CD4-positive, alpha-beta T cell (primary cell): ENCODE measurements around the gene RUFY2. TPM values are rescaled to one million over a fixed set of nuclear protein-coding genes. Genes with fewer than 3 reads are reported as not detected.

Source experiments
- ATAC-seq: fragments of 200-7000 bp; cut with Tn5 transposase; one replicate; pipeline ENCODE4 v1.10.0; 2022; ENCODE audit warnings: mild to moderate bottlenecking; ENCODE audit not compliant: poor library complexity
- CTCF ChIA-PET: fragments of 350-600 bp; sonication (Branson Sonifier 250); formaldehyde crosslinking; loops from one replicate; lab custom pipeline; 2021; ENCODE audit warnings: antibody characterized with exemption, inconsistent platforms; lab: Charles Lee
- POLR2A ChIA-PET: fragments of 350-600 bp; sonication (Branson Sonifier 250); formaldehyde crosslinking; loops from one replicate; lab custom pipeline; 2021; ENCODE audit warnings: antibody characterized with exemption, inconsistent platforms; lab: Charles Lee
- DNase-seq, 14 experiments: peaks; one replicate each; pipeline ENCODE4 v3.0.0-alpha.2; 2013 to 2020; ENCODE audit warnings: mixed read lengths in 2 of 14
- H3K27ac ChIP-seq, 2 donors: one replicate each; pipeline versions ENCODE4 v1.5.1 to v1.7.0; 2013; ENCODE audit warnings: low read length in 2 of 2, low read depth in 1 of 2, mild to moderate bottlenecking in 1 of 2
- H3K27me3 ChIP-seq, 2 experiments: 1 replicate in 1 of 2; 2 replicates in 1 of 2; pipeline versions ENCODE4 v1.6.1 to v1.7.0; 2013; ENCODE audit warnings: low read length in 2 of 2, control low read depth in 1 of 2, mild to moderate bottlenecking in 1 of 2, moderate library complexity in 1 of 2; ENCODE audit not compliant: insufficient read depth in 2 of 2, control insufficient read depth in 1 of 2
- H3K36me3 ChIP-seq: one replicate; pipeline ENCODE4 v1.6.1; 2013; ENCODE audit warnings: low read length, control low read depth; ENCODE audit not compliant: insufficient read depth
- H3K4me1 ChIP-seq: one replicate; pipeline ENCODE4 v1.6.1; 2013; ENCODE audit warnings: low read length, control low read depth; ENCODE audit not compliant: insufficient read depth
- H3K4me3 ChIP-seq: one replicate; pipeline ENCODE4 v1.5.1; 2013; ENCODE audit warnings: mild to moderate bottlenecking, low read length, moderate library complexity
- H3K9me3 ChIP-seq, 2 experiments: 1 replicate in 1 of 2; 2 replicates in 1 of 2; pipeline versions ENCODE4 v1.6.1 to v1.7.0; 2013; ENCODE audit warnings: low read length in 2 of 2, mild to moderate bottlenecking in 2 of 2, control low read depth in 1 of 2, moderate library complexity in 1 of 2; ENCODE audit not compliant: control insufficient read depth in 1 of 2, insufficient read depth in 1 of 2
- H3K27ac Mint-ChIP-seq: one replicate; pipeline ENCODE4 v1.8.0; 2020; ENCODE audit warnings: mixed read lengths
- H3K27me3 Mint-ChIP-seq: one replicate; pipeline ENCODE4 v1.8.0; 2021; ENCODE audit warnings: mixed read lengths
- H3K36me3 Mint-ChIP-seq: one replicate; pipeline ENCODE4 v1.8.0; 2021; ENCODE audit warnings: low read depth, mixed read lengths
- H3K4me1 Mint-ChIP-seq: one replicate; pipeline ENCODE4 v1.8.0; 2021; ENCODE audit warnings: low read depth, mixed read lengths
- H3K4me3 Mint-ChIP-seq: one replicate; pipeline ENCODE4 v1.8.0; 2020; ENCODE audit warnings: mild to moderate bottlenecking, mixed read lengths
- H3K9me3 Mint-ChIP-seq: one replicate; pipeline ENCODE4 v1.8.0; 2020; ENCODE audit warnings: mixed read lengths
- CTCF ChIP-seq: fragments of 200-600 bp; IDR thresholded peaks from one replicate; pipeline ENCODE4 v1.8.0; 2022; ENCODE audit warnings: antibody characterized with exemption, mild to moderate bottlenecking
- intact Hi-C, 2 experiments: fragments of 100-400 bp; cut with DNase I in 1 of 2; cut with micrococcal nuclease in 1 of 2; formaldehyde crosslinking; loops; one replicate each; pipeline versions ENCODE4 v1.15.1 to v1.9.0; 2023 to 2025; cut with DNase I, micrococcal nuclease
- total RNA-seq, 174 experiments: library from RNA in 2 of 174; stranded (reverse) in 2 of 174; gene quantifications; one replicate each; pipeline ENCODE4 v1.2.3 and lab custom pipeline; 2021 to 2026

RUFY2 gene
- total RNA-seq, 2 experiments from 2014 or later = 10.7 to 14.8 TPM

GRCh38 chr10:68353537-68353936 lies 53.5 kb downstream of the RUFY2 start:
- H3K36me3 Mint-ChIP-seq = peaks cover 40% of the 10 kb centered on the region
- H3K4me3 Mint-ChIP-seq = no peak overlapping the region
- no peaks in the 10 kb centered on the region for H3K27me3 Mint-ChIP-seq
- intact Hi-C loops = no loop called here
- no peak overlapping the region for H3K27ac ChIP-seq
- H3K9me3 ChIP-seq = no peaks in the 10 kb centered on the region
- H3K27me3 ChIP-seq = no peaks in the 10 kb centered on the region
- no peak for TF ChIP-seq CTCF
- no peak for ATAC-seq
- H3K36me3 ChIP-seq = peaks cover 24% of the 10 kb centered on the region
- no peak overlapping the region for H3K27ac Mint-ChIP-seq
- no peaks in the 10 kb centered on the region for H3K9me3 Mint-ChIP-seq
- CTCF ChIA-PET = no interaction called here
- H3K4me1 ChIP-seq = peaks cover 2% of the 10 kb centered on the region
- no peak overlapping the region for H3K4me3 ChIP-seq
- POLR2A ChIA-PET = no interaction called here
- peaks cover 3% of the 10 kb centered on the region for H3K4me1 Mint-ChIP-seq
- no peak for DNase-seq

- Histone ChIP-seq H3K4me3 (no peak overlapping the region), H3K27me3 (no peaks in the 10 kb centered on the region), H3K27ac (no peak overlapping the region), H3K4me1 (peaks cover 3% of the 10 kb centered on the region), H3K36me3 (peaks cover 37% of the 10 kb centered on the region), H3K9me3 (no peaks in the 10 kb centered on the region)
- ChIA-PET POLR2A (interaction anchor here (0.6 to 3.1 kb wide), 5 partner anchors 9 to 463 kb away, joined by 3 to 35 read pairs (median 5); partner anchors contain the start of genes HNRNPH3 and PBLD), CTCF (interaction anchor here (0.6 to 2.7 kb wide), 20 partner anchors 10 to 582 kb away, joined by 3 to 19 read pairs (median 4); partner anchors contain the start of genes HNRNPH3 and PBLD)
- intact Hi-C loops = loop anchor here (1.0 to 2.0 kb wide), 3 partner anchors 14 to 136 kb away; no protein-coding TSS in a partner anchor
- Mint-ChIP-seq H3K9me3 (no peaks in the 10 kb centered on the region), H3K27ac (peak overlapping the region; percentile 73), H3K4me1 (peaks cover 6% of the 10 kb centered on the region), H3K36me3 (peaks cover 60% of the 10 kb centered on the region), H3K27me3 (no peaks in the 10 kb centered on the region), H3K4me3 (no peak overlapping the region)
- ATAC-seq (peak; percentile 86), DNase-seq (peak; percentile 14 to 76 (median 30))
- TF ChIP-seq CTCF = peak; percentile 76
Measured at GRCh38 chr10:68348265-68348741, 58.8 kb downstream of the RUFY2 start.

- ChIA-PET CTCF (interaction anchor here (2.7 kb wide), 1 partner anchor 134 kb away, joined by 18 read pairs; no protein-coding TSS in a partner anchor), POLR2A (interaction anchor here (3.1 kb wide), 1 partner anchor 14 kb away, joined by 35 read pairs; the partner anchor contains the start of genes HNRNPH3 and PBLD)
- ATAC-seq = no peak
- intact Hi-C loops = no loop called here
- peaks cover 63% of the 10 kb centered on the region for H3K36me3 Mint-ChIP-seq
- H3K4me1 ChIP-seq = peaks cover 3% of the 10 kb centered on the region
- H3K27ac ChIP-seq = no peak overlapping the region
- peaks cover 44% of the 10 kb centered on the region for H3K36me3 ChIP-seq
- H3K4me3 Mint-ChIP-seq = no peak overlapping the region
- peaks cover 6% of the 10 kb centered on the region for H3K4me1 Mint-ChIP-seq
- no peaks in the 10 kb centered on the region for H3K27me3 Mint-ChIP-seq
- H3K9me3 Mint-ChIP-seq = no peaks in the 10 kb centered on the region
- H3K9me3 ChIP-seq = no peaks in the 10 kb centered on the region
- TF ChIP-seq CTCF = no peak
- no peak overlapping the region for H3K4me3 ChIP-seq
- DNase-seq = no peak
- no peaks in the 10 kb centered on the region for H3K27me3 ChIP-seq
- peak overlapping the region; percentile 24 for H3K27ac Mint-ChIP-seq
Measured at GRCh38 chr10:68346774-68347173, 60.3 kb downstream of the RUFY2 start.
